ENCODE results near the gene SEMA5A. TPM values are rescaled to one million over a fixed set of nuclear protein-coding genes. Genes with fewer than 3 reads are reported as not detected.

Gene SEMA5A
- total RNA-seq, 1 donor from 2014 or later: 13.8 TPM

GRCh38 chr5:9392625-9393024, 153.2 kb downstream of the SEMA5A start:
- H3K4me3 ChIP-seq (ENCODE audit: insufficient read depth, low read depth, low read length): no peak overlapping the region
- Mint-ChIP-seq H3K4me1 (ENCODE audit: low read depth, unreplicated experiment) (no peaks in the 10 kb centered on the region), H3K36me3 (ENCODE audit: low read depth, unreplicated experiment) (no peaks in the 10 kb centered on the region), H3K9me3 (ENCODE audit: unreplicated experiment) (no peaks in the 10 kb centered on the region), H3K27ac (ENCODE audit: unreplicated experiment) (no peak overlapping the region), H3K27me3 (ENCODE audit: low read depth, unreplicated experiment) (no peaks in the 10 kb centered on the region), H3K4me3 (ENCODE audit: unreplicated experiment) (no peak overlapping the region)
- H3K36me3 ChIP-seq (ENCODE audit: insufficient read depth, low read length): no peaks in the 10 kb centered on the region
- H3K27me3 ChIP-seq (ENCODE audit: insufficient read depth, low read length): no peaks in the 10 kb centered on the region
- H4K20me1 ChIP-seq (ENCODE audit: insufficient read depth, low read length): no peaks in the 10 kb centered on the region
- H2AFZ ChIP-seq (ENCODE audit: low read depth, low read length): no peak overlapping the region
- H3K4me1 ChIP-seq (ENCODE audit: insufficient read depth, low read length): no peaks in the 10 kb centered on the region
- no peak for TF ChIP-seq CTCF (IDR thresholded peaks at IDR 0.05; ENCODE audit: insufficient read depth, low read depth, low read length)
- TF ChIP-seq EZH2 (IDR thresholded peaks at IDR 0.05; ENCODE audit: insufficient read depth, low read length): no peak
- H3K79me2 ChIP-seq (ENCODE audit: insufficient read depth, low read length): no peaks in the 10 kb centered on the region
- H3K9me3 ChIP-seq (ENCODE audit: insufficient read depth, low read depth, low read length): no peaks in the 10 kb centered on the region
- FAIRE-seq (no peak), DNase-seq (ENCODE audit: low read depth) (no peak)
- no peak overlapping the region for H3K27ac ChIP-seq (ENCODE audit: low read depth, low read length)
- H3K9ac ChIP-seq (ENCODE audit: low read length): no peak overlapping the region
- H3K4me2 ChIP-seq (ENCODE audit: low read length): no peak overlapping the region

GRCh38 chr5:9391080-9391479, 154.8 kb downstream of the SEMA5A start:
- Histone ChIP-seq H3K79me2 (ENCODE audit: insufficient read depth, low read length) (no peaks in the 10 kb centered on the region), H3K27me3 (ENCODE audit: insufficient read depth, low read length) (no peaks in the 10 kb centered on the region), H3K4me1 (ENCODE audit: insufficient read depth, low read length) (no peaks in the 10 kb centered on the region), H3K9me3 (ENCODE audit: insufficient read depth, low read depth, low read length) (no peaks in the 10 kb centered on the region), H3K36me3 (ENCODE audit: insufficient read depth, low read length) (no peaks in the 10 kb centered on the region), H4K20me1 (ENCODE audit: insufficient read depth, low read length) (no peaks in the 10 kb centered on the region), H3K4me2 (ENCODE audit: low read length) (no peak overlapping the region), H2AFZ (ENCODE audit: low read depth, low read length) (no peak overlapping the region), H3K4me3 (ENCODE audit: insufficient read depth, low read depth, low read length) (no peak overlapping the region), H3K27ac (ENCODE audit: low read depth, low read length) (no peak overlapping the region), H3K9ac (ENCODE audit: low read length) (no peak overlapping the region)
- no peak for FAIRE-seq
- no peaks in the 10 kb centered on the region for H3K36me3 Mint-ChIP-seq (ENCODE audit: low read depth, unreplicated experiment)
- no peaks in the 10 kb centered on the region for H3K27me3 Mint-ChIP-seq (ENCODE audit: low read depth, unreplicated experiment)
- H3K9me3 Mint-ChIP-seq (ENCODE audit: unreplicated experiment): no peaks in the 10 kb centered on the region
- no peak overlapping the region for H3K27ac Mint-ChIP-seq (ENCODE audit: unreplicated experiment)
- TF ChIP-seq CTCF (IDR thresholded peaks at IDR 0.05; ENCODE audit: insufficient read depth, low read depth, low read length) (no peak), EZH2 (IDR thresholded peaks at IDR 0.05; ENCODE audit: insufficient read depth, low read length) (no peak)
- no peak for DNase-seq (ENCODE audit: low read depth)
- H3K4me1 Mint-ChIP-seq (ENCODE audit: low read depth, unreplicated experiment): no peaks in the 10 kb centered on the region
- H3K4me3 Mint-ChIP-seq (ENCODE audit: unreplicated experiment): no peak overlapping the region

GRCh38 chr5:9390113-9390512, 155.8 kb downstream of the SEMA5A start:
- H3K4me1 Mint-ChIP-seq (ENCODE audit: low read depth, unreplicated experiment): no peaks in the 10 kb centered on the region
- Histone ChIP-seq H3K27me3 (ENCODE audit: insufficient read depth, low read length) (no peaks in the 10 kb centered on the region), H3K9ac (ENCODE audit: low read length) (no peak overlapping the region), H3K4me3 (ENCODE audit: insufficient read depth, low read depth, low read length) (no peak overlapping the region), H3K9me3 (ENCODE audit: insufficient read depth, low read depth, low read length) (no peaks in the 10 kb centered on the region), H3K79me2 (ENCODE audit: insufficient read depth, low read length) (no peaks in the 10 kb centered on the region), H2AFZ (ENCODE audit: low read depth, low read length) (no peak overlapping the region), H3K4me2 (ENCODE audit: low read length) (no peak overlapping the region), H3K27ac (ENCODE audit: low read depth, low read length) (no peak overlapping the region), H3K36me3 (ENCODE audit: insufficient read depth, low read length) (no peaks in the 10 kb centered on the region), H3K4me1 (ENCODE audit: insufficient read depth, low read length) (no peaks in the 10 kb centered on the region), H4K20me1 (ENCODE audit: insufficient read depth, low read length) (no peaks in the 10 kb centered on the region)
- no peaks in the 10 kb centered on the region for H3K36me3 Mint-ChIP-seq (ENCODE audit: low read depth, unreplicated experiment)
- DNase-seq (ENCODE audit: low read depth) (no peak), FAIRE-seq (no peak)
- H3K9me3 Mint-ChIP-seq (ENCODE audit: unreplicated experiment): no peaks in the 10 kb centered on the region
- no peak overlapping the region for H3K27ac Mint-ChIP-seq (ENCODE audit: unreplicated experiment)
- TF ChIP-seq EZH2 (IDR thresholded peaks at IDR 0.05; ENCODE audit: insufficient read depth, low read length): no peak
- no peak for TF ChIP-seq CTCF (IDR thresholded peaks at IDR 0.05; ENCODE audit: insufficient read depth, low read depth, low read length)
- no peaks in the 10 kb centered on the region for H3K27me3 Mint-ChIP-seq (ENCODE audit: low read depth, unreplicated experiment)
- no peak overlapping the region for H3K4me3 Mint-ChIP-seq (ENCODE audit: unreplicated experiment)

Measured in astrocyte (in vitro differentiated cells and primary cell).